Heart right ventricle (tissue), 16 donors: ENCODE measurements around the gene KCNA2. TPM values are rescaled to one million over a fixed set of nuclear protein-coding genes. Genes with fewer than 3 reads are reported as not detected.

Source experiments
- ATAC-seq, 8 donors: fragments of 200-7000 bp; cut with Tn5 transposase; one replicate each; pipeline ENCODE4 v1.9.1; 2020; ENCODE audit warnings: mild to moderate bottlenecking in 8 of 8, moderate library complexity in 8 of 8, moderate number of reproducible peaks in 1 of 8
- DNase-seq, 2 donors: peaks; one replicate each; pipeline ENCODE4 v3.0.0-alpha.2; 2020
- H3K27ac ChIP-seq, 10 donors: fragments of 200-600 bp; sonication (generic) in 2 of 10; one replicate each; pipeline versions ENCODE4 v1.5.0 to v1.8.0; 2020 to 2022; ENCODE audit warnings: mild to moderate bottlenecking in 3 of 10
- H3K27me3 ChIP-seq, 7 donors: fragments of 200-600 bp; one replicate each; pipeline ENCODE4 v1.8.0; 2021 to 2022; ENCODE audit warnings: mild to moderate bottlenecking in 2 of 7
- H3K36me3 ChIP-seq, 9 donors: fragments of 200-600 bp; sonication (generic) in 1 of 9; one replicate each; pipeline versions ENCODE4 v1.5.0 to v1.8.0; 2020 to 2022; ENCODE audit warnings: mild to moderate bottlenecking in 2 of 9
- H3K4me1 ChIP-seq, 9 donors: fragments of 200-600 bp; sonication (generic) in 1 of 9; one replicate each; pipeline versions ENCODE4 v1.5.0 to v1.8.0; 2020 to 2022; ENCODE audit warnings: mild to moderate bottlenecking in 4 of 9
- H3K4me3 ChIP-seq, 10 donors: fragments of 200-600 bp; sonication (generic) in 2 of 10; one replicate each; pipeline versions ENCODE4 v1.5.0 to v1.8.0; 2020 to 2022; ENCODE audit warnings: mild to moderate bottlenecking in 7 of 10, moderate library complexity in 2 of 10
- H3K9me3 ChIP-seq, 11 donors: fragments of 200-600 bp in 10 of 11; sonication (generic) in 2 of 11; one replicate each; pipeline versions ENCODE4 v1.5.0 to v1.8.0; 2013 to 2022; ENCODE audit warnings: mild to moderate bottlenecking in 2 of 11, control low read depth in 1 of 11, moderate library complexity in 1 of 11
- CTCF ChIP-seq, 9 donors: fragments of 200-600 bp; sonication (generic) in 2 of 9; IDR thresholded peaks; one replicate each; pipeline versions ENCODE4 v1.5.0 to v1.8.0; 2021 to 2022; ENCODE audit warnings: antibody characterized with exemption in 9 of 9, mild to moderate bottlenecking in 5 of 9, moderate library complexity in 1 of 9
- WGBS, 2 donors: extraction: QIAGEN DNeasy Blood & Tissue Kit; methylation state at CpG; one replicate each; pipeline ENCODE4 v1.1.7; 2013; ENCODE audit warnings: inconsistent platforms in 1 of 2; 5-methylcytosine and 5-hydroxymethylcytosine counted together
- intact Hi-C, 10 donors: fragments of 100-400 bp; cut with DNase I; formaldehyde crosslinking; loops; one replicate each; pipeline versions ENCODE4 v1.11.1 to v1.14.2; 2022
- long read RNA-seq, 3 donors: library from polyadenylated mRNA; unstranded; transcript quantifications; one replicate each; pipeline ENCODE4 v2.0.0, GENCODE V29; 2020 to 2021
- polyA plus RNA-seq, 2 donors: library from polyadenylated mRNA; stranded (reverse); fragments of 200-250 nt; gene quantifications; one replicate each; pipeline ENCODE4 v1.2.3, GENCODE V29; 2013
- total RNA-seq, 10 donors: library from RNA; stranded (reverse); fragmentation: NEBNext Ultra II Directional in 3 of 10; extraction: Animal tissue kit (Norgen Biotek cat#: 25700) in 3 of 10; gene quantifications; one replicate each; pipeline versions ENCODE4 v1.2.1 to v1.2.4, GENCODE V29; 2021 to 2023
- donor health status: Arrhythmogenic right ventricular cardiomyopathy.
- donor health status: ischemic (EF 13 %, LVEDD 7.1; RV severe dilation, severe dysfunction).
- donor health status: healthy with polysubstance abuse.
- donor health status: DM: no; HTN: yes; CAD: no.
- donor health status: DM: no; HTN: no; CAD: no.
- donor health status: ischemic (EF 25% LVEDD 6.9; RV normal size, moderate dysfunction).
- donor health status: ischemic (EF 25% LVEDD 5.7; RV mildly dilated, moderate dysfunction).
- donor health status: healthy.
- donor health status: DM: yes; HTN: yes; CAD: no.
- donor health status: Ischemic cardiomyopathy.
- donor health status: ischemic (EF 35%, LVEDD 5.7; RV mildly dilated, moderate dysfunction).
- donor health status: nonischemic (EF 11% LVEDD 7.7; RV severe dilation, severe dysfunction).
- donor health status: DM: yes; HTN: yes; CAD: no.
- donor health status: PGD.
- donor health status: ischemic (EF 29% LVEDD 5.4; RV normal size, mild dysfunction).
- donor health status: nonischemic (EF 23%, LVEDD 6.1; RV moderate dilation, normal function).

KCNA2 gene
- total RNA-seq = 1 to 10 TPM in 3 of 10 donors, under 1 TPM in 7; 0.47 to 1.6 (median 0.80) TPM
- under 1 TPM; 0.04 to 0.29 TPM for polyA plus RNA-seq
- long read RNA-seq, donor 1 = 0 reads
- long read RNA-seq, donor 2, partial matches to known transcripts = 0 of 2 reads
- long read RNA-seq, donor 2, other reads (novel, unspliced or antisense) = 2 of 2 reads
- long read RNA-seq, donor 3 = 0 reads

GRCh38 chr1:110605901-110606656 is at the start of gene KCNA2:
Gene KCNA2 (minus strand): TSS chr1:110606358. CDS start chr1:110604782, 1,576 bp downstream.
- TF ChIP-seq CTCF (IDR thresholded peaks at IDR 0.05) = no peak
- Histone ChIP-seq H3K4me1 (peaks cover 10 to 34% (median 22%) of the 10 kb centered on the region in 9 donors), H3K36me3 (no peaks in the 10 kb centered on the region), H3K27me3 (peaks cover 11 to 93% (median 66%) of the 10 kb centered on the region in 7 donors), H3K9me3 (no peaks in the 10 kb centered on the region), H3K27ac (peak within 1 kb of the TSS in 7 of 10 donors; percentile 13 to 55 (median 36)), H3K4me3 (peak within 1 kb of the TSS; percentile 54 to 68 (median 58))
- ATAC-seq = peak; percentile 69 to 82 (median 78)
- intact Hi-C loops = loop anchor here in 1 of 10 donors (5.0 kb wide), 1 partner anchor 54 kb away; no protein-coding TSS in a partner anchor
- peak; percentile 55 to 61 for DNase-seq
- 1% methylated on average over 41 of the region's 41 CpGs for WGBS, 2 donors

GRCh38 chr1:110650609-110651008 is 44.5 kb upstream of the KCNA2 start:
- H3K4me3 ChIP-seq = no peak overlapping the region
- no peak for TF ChIP-seq CTCF (IDR thresholded peaks at IDR 0.05)
- DNase-seq (no peak), ATAC-seq (no peak)
- H3K4me1 ChIP-seq = peaks cover 0 to 37% (median 20%) of the 10 kb centered on the region in 9 donors
- peaks cover 0 to 2% (median 0%) of the 10 kb centered on the region in 11 donors for H3K9me3 ChIP-seq
- intact Hi-C loops = no loop called here
- 67 to 80% methylated on average over 2 of the region's 2 CpGs for WGBS, 2 donors
- peaks cover 0 to 7% (median 0%) of the 10 kb centered on the region in 7 donors for H3K27me3 ChIP-seq
- H3K27ac ChIP-seq = no peak overlapping the region
- no peaks in the 10 kb centered on the region for H3K36me3 ChIP-seq

- intact Hi-C loops = no loop called here
- whole genome bisulfite sequencing, 2 donors = 60 to 77% methylated on average over 2 of the region's 2 CpGs
Observed at GRCh38 chr1:110648417-110648816, 42.3 kb upstream of the KCNA2 start.

More at GRCh38 chr1:110648417-110648816, 42.3 kb upstream of the KCNA2 start:
- Histone ChIP-seq H3K27me3 (peaks cover 0 to 5% (median 0%) of the 10 kb centered on the region in 7 donors), H3K27ac (peak overlapping the region in 2 of 10 donors; percentile 40 to 71), H3K36me3 (no peaks in the 10 kb centered on the region), H3K9me3 (peaks cover 0 to 2% (median 0%) of the 10 kb centered on the region in 11 donors), H3K4me1 (peaks cover 0 to 59% (median 24%) of the 10 kb centered on the region in 9 donors), H3K4me3 (no peak overlapping the region)
- TF ChIP-seq CTCF (IDR thresholded peaks at IDR 0.05) = no peak
- no peak for DNase-seq
- no peak for ATAC-seq
